ENCODE data around the gene DPP10. TPM values are rescaled to one million over a fixed set of nuclear protein-coding genes. Genes with fewer than 3 reads are reported as not detected.
A peak's percentile ranks its signal among the peaks of the same experiment; 100 is the strongest.

The DPP10 gene
- total and polyA plus RNA-seq, 8 donors, result 1.1 to 8.2 (median 5.8) TPM

- Histone ChIP-seq H3K36me3 (no peaks in the 10 kb centered on the region), H3K27ac (no peak overlapping the region), H3K9me3 (no peaks in the 10 kb centered on the region), H3K4me1 (peaks cover 0 to 14% (median 10%) of the 10 kb centered on the region in 3 donors), H3K4me3 (no peak overlapping the region), H3K27me3 (no peaks in the 10 kb centered on the region)
- no peak for TF ChIP-seq CTCF (IDR thresholded peaks at IDR 0.05)
- ATAC-seq, result peak in 1 of 4 donors; percentile 57
- intact Hi-C loops (cut with DNase I), result no loop called here
- no peak for FAIRE-seq
- 88 to 91% methylated on average over 2 of the region's 2 CpGs for WGBS, 2 donors
- no peak for DNase-seq
Measured at GRCh38 chr2:115650827-115651226, 1208.4 kb downstream of the DPP10 start.

GRCh38 chr2:115652652-115653051 is 1210.2 kb downstream of the DPP10 start:
- no peak for ATAC-seq
- intact Hi-C loops (cut with DNase I), result no loop called here
- WGBS, 2 donors, result 88 to 92% methylated on average over 4 of the region's 4 CpGs
- Histone ChIP-seq H3K27ac (no peak overlapping the region), H3K36me3 (no peaks in the 10 kb centered on the region), H3K9me3 (no peaks in the 10 kb centered on the region), H3K4me1 (peaks cover 0 to 16% (median 14%) of the 10 kb centered on the region in 3 donors), H3K27me3 (no peaks in the 10 kb centered on the region), H3K4me3 (no peak overlapping the region)
- TF ChIP-seq CTCF (IDR thresholded peaks at IDR 0.05), result no peak
- DNase-seq, result no peak
- FAIRE-seq, result no peak

GRCh38 chr2:115654362-115654761 is 1211.9 kb downstream of the DPP10 start:
- no peaks in the 10 kb centered on the region for H3K36me3 ChIP-seq
- no peak for DNase-seq
- ATAC-seq, result peak in 3 of 4 donors; percentile 55 to 64 (median 59)
- H3K9me3 ChIP-seq, result no peaks in the 10 kb centered on the region
- no peaks in the 10 kb centered on the region for H3K27me3 ChIP-seq
- peaks cover 0 to 16% (median 14%) of the 10 kb centered on the region in 3 donors for H3K4me1 ChIP-seq
- no peak overlapping the region for H3K4me3 ChIP-seq
- no peak for FAIRE-seq
- no peak for TF ChIP-seq CTCF (IDR thresholded peaks at IDR 0.05)
- intact Hi-C loops (cut with DNase I), result no loop called here
- H3K27ac ChIP-seq, result no peak overlapping the region

- ATAC-seq (no peak), FAIRE-seq (no peak), DNase-seq (peak in 1 of 6 donors; percentile 30)
- Histone ChIP-seq H3K27ac (no peak overlapping the region), H3K36me3 (no peaks in the 10 kb centered on the region), H3K9me3 (no peaks in the 10 kb centered on the region), H3K27me3 (no peaks in the 10 kb centered on the region), H3K4me1 (no peaks in the 10 kb centered on the region), H3K4me3 (no peak overlapping the region)
- TF ChIP-seq CTCF (IDR thresholded peaks at IDR 0.05), result no peak
- intact Hi-C loops (cut with DNase I), result no loop called here
- 95 to 98% methylated on average over 5 of the region's 5 CpGs for WGBS, 2 donors
Measured at GRCh38 chr2:115678129-115678528, 1235.7 kb downstream of the DPP10 start.

GRCh38 chr2:115684345-115684744 is 1241.9 kb downstream of the DPP10 start:
- Histone ChIP-seq H3K27me3 (no peaks in the 10 kb centered on the region), H3K36me3 (no peaks in the 10 kb centered on the region), H3K4me3 (no peak overlapping the region), H3K4me1 (no peaks in the 10 kb centered on the region), H3K9me3 (no peaks in the 10 kb centered on the region), H3K27ac (no peak overlapping the region)
- intact Hi-C loops (cut with DNase I), result no loop called here
- TF ChIP-seq CTCF (IDR thresholded peaks at IDR 0.05), result no peak
- DNase-seq (no peak), FAIRE-seq (no peak), ATAC-seq (no peak)
- 31 to 34% methylated on average over 5 of the region's 5 CpGs for WGBS, 2 donors
